ENCODE measurements around the gene KRT86. TPM values are rescaled to one million over a fixed set of nuclear protein-coding genes. Genes with fewer than 3 reads are reported as not detected.

The KRT86 gene
- total and polyA plus RNA-seq, 9 of the 15 experiments (the other 6 are each of a cell fraction or from before 2014, with no cell fraction given), result not detected

- peaks cover 8 to 77% of the 10 kb centered on the region in 2 experiments; a peak in 4 of 5 replicates for H3K27me3 ChIP-seq (ENCODE audit: control insufficient read depth in 2 of 2, insufficient read depth in 2 of 2, low read length in 2 of 2)
- in situ Hi-C loops (cut with MboI), result loop anchor here (5.0 kb wide), 1 partner anchor 101 kb away; no protein-coding TSS in a partner anchor
- H3K4me3 ChIP-seq, result no peak overlapping the region
- H3K9ac ChIP-seq (ENCODE audit: insufficient read depth in 1 of 2, low read depth in 2 of 2, low read length in 2 of 2), result no peak overlapping the region
- ChIA-PET POLR2A (interaction anchor here (0.5 to 0.8 kb wide), 2 partner anchors 8 to 190 kb away, joined by 3 to 4 read pairs; no protein-coding TSS in a partner anchor), CTCF (ENCODE audit: low intra/inter-chr PET ratio) (no interaction called here)
- peaks cover 4% of the 10 kb centered on the region; the same call in 1 of the 2 replicates for H4K20me1 ChIP-seq (replicated peaks; ENCODE audit: control insufficient read depth, insufficient read depth, low read length)
- 0% methylated on average over 11 of the region's 11 CpGs for WGBS (ENCODE audit: insufficient coverage, low coverage, missing lambda C conversion rate)
- no TSS peak for BruUV-seq (replicated peaks)
- no peak for ATAC-seq
- no peaks in the 10 kb centered on the region for H3K9me1 ChIP-seq (ENCODE audit: control insufficient read depth, insufficient read depth, low read length)
- no peak for FAIRE-seq
- intact Hi-C loops (cut with micrococcal nuclease), result no loop called here
- no peak overlapping the region for H3K27ac ChIP-seq (ENCODE audit: extremely low read depth, low read depth, low read length)
- no peaks in the 10 kb centered on the region for H3K4me1 ChIP-seq (replicated peaks in 1 of 2; ENCODE audit: control insufficient read depth in 2 of 2, insufficient read depth in 2 of 2, low read length in 2 of 2)
- no peaks in the 10 kb centered on the region for H3K9me3 ChIP-seq (replicated peaks; ENCODE audit: control insufficient read depth, insufficient read depth, low read depth, low read length)
- H3K36me3 ChIP-seq (ENCODE audit: control insufficient read depth, insufficient read depth, low read length), result no peaks in the 10 kb centered on the region
- no peak overlapping the region for H2AFZ ChIP-seq (ENCODE audit: low read depth, low read length)
- no peak for DNase-seq (ENCODE audit: extremely low read depth in 1 of 4, low spot score in 3 of 4)
- no peak overlapping the region for H3K4me2 ChIP-seq (ENCODE audit: insufficient read depth, low read length)
- no peaks in the 10 kb centered on the region for H3K79me2 ChIP-seq (ENCODE audit: control insufficient read depth, insufficient read depth, low read length)
- TF ChIP-seq SP2 (IDR thresholded peaks at IDR 0.05; ENCODE audit: extremely low read depth, low read depth, low read length, poor library complexity, severe bottlenecking), result no peak
- TF ChIP-seq RBM14 (IDR thresholded peaks at IDR 0.05; ENCODE audit: borderline replicate concordance, insufficient read depth, low read depth, low read length), result no peak
- TF ChIP-seq FOSL1 (tag; conservative IDR thresholded peaks at IDR 0.05), result no peak
- TF ChIP-seq, protein P1, sequence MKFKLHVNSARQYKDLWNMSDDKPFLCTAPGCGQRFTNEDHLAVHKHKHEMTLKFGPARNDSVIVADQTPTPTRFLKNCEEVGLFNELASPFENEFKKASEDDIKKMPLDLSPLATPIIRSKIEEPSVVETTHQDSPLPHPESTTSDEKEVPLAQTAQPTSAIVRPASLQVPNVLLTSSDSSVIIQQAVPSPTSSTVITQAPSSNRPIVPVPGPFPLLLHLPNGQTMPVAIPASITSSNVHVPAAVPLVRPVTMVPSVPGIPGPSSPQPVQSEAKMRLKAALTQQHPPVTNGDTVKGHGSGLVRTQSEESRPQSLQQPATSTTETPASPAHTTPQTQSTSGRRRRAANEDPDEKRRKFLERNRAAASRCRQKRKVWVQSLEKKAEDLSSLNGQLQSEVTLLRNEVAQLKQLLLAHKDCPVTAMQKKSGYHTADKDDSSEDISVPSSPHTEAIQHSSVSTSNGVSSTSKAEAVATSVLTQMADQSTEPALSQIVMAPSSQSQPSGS (CRISPR knock-in tag; IDR thresholded peaks at IDR 0.05), result no peak
- no peak for TF ChIP-seq ZBTB40 (IDR thresholded peaks at IDR 0.05)
- no peak for TF ChIP-seq ZBTB40 (CRISPR knock-in tag; IDR thresholded peaks at IDR 0.05)
Measured at GRCh38 chr12:52318241-52318990, 44.0 kb downstream of the KRT86 start.
